NCI-H2029 (cell line): ENCODE results near the gene DCK.

Source experiments
- DNase-seq: peaks from one replicate; lab custom pipeline; 2025; lab: John Stamatoyannopoulos, UW

The DCK gene

DNA sequence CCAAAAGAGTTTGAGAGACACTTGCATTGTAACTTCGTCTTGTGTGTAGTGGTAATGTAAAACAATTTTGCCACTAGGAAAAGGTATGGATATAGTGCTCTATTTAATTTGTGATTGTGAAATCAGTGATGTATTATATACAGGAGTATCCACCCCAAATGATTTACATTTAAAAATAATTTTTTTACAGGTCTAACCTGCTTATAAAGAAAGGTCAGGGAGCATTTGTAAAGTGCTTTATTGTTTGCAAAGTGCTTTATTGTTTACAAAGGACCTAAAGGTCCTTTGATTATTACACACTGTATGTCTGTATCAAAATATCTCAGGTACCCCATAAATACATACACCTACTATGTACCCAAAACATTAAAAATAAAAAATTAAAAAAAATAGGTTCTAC is 70.3 kb downstream of the DCK start:
- DNase-seq = no peak

DNA sequence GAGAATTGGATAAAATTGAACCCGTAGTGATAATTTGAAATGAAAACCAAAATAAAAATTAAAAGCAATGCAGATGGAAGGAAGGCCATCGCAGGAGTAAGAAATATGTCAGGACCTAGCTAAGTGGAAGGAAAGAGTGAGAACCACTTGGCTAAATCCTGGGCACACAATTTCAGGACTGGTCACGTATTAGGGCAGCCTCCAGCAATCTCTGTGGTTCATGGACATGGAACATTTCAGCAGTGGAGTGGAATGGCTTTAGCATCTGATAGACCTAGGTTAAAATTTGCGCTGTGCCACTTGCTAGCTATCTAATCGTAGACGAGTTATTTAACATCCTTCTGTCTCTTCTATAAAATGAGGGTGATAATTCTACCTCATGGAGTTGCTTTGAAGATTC is 71.1 kb downstream of the DCK start:
- no peak for DNase-seq

DNA sequence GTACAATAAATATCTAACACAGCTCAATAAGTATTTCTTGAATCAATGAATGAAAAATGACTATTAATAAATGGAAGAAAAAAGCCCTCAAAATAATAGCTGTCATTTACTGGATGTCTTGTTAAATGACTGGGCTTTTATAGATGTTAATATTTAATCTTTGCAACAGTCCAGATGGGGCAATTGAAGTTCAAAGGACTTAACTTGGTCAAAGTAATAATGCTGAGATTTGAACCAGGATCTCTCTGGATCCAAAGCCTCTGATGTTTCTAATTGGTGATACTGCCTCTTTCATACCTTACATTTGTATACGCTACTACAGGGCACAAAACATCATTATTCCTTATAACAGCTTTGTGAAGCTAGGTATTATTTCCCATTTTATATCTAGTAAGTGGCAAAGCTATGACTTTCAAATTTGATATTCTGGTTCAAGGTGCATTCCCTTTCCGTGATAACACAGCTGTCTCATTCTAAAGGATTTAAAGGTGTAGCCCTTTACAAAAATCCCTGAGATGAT is 72.6 kb downstream of the DCK start:
- DNase-seq = no peak

DNA sequence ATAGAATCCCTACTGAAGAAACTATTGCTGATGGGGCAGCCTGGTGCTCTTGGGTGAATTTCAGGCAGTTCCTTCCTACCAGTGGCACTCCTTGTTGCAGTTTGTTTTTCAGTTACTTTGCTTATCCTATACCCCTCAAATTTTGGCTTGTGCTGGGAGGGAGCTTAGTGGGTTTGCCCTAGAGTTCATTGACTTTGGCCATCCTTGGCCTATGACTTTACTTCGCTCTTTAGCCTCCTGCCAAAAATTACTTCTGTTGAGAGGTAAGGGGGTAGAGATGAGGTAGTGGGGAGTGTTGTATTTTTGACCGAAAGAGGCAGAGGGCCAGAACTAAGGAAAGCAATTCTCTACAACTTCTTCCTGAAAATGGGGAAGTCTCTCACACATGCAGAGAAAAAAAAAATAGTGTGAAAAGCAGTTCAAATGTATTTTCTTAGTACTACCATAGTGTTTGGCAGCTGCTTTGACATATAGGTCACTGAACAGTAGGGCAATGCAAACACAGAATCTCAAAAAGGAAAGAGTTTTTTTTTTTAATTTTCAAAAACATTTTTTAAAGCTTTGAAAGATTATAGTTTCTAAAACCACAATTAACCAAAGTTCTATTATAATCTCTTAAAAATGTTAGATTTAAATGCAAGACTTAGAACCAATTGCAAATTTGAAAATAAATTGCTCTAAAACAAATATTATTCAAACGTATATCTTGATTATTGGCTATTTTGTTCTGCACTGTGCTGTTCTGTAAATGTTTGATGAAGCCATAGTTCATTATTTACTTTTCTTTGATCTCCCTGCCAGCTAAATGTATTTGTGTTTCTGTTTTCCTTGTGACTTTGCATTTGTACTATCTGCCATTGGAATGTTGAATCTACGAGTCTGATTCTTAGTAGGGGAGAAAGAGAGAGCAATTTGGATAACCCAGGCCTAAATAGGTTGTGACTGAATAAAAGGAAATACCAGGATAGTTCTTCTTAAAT is 73.6 kb downstream of the DCK start:
- DNase-seq = no peak

DNA sequence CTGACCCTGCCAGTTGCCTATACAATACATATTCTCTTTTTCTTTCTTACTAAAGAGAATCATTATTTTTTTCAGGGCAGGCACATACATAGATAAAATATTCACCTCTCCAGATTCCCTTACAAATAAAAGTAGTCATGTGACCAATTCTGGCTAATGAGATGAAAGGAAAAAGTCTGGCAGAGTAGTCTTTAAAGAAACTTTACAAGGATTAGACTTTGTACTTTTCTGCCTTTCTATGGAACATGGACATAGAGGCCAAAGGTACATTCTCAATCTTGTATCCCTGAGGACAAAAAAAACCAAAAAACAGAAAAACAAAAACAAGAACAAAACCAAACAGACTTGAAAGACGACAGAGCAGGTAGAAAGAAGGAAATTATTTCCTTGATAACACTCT is 75.6 kb downstream of the DCK start:
- DNase-seq = no peak

DNA sequence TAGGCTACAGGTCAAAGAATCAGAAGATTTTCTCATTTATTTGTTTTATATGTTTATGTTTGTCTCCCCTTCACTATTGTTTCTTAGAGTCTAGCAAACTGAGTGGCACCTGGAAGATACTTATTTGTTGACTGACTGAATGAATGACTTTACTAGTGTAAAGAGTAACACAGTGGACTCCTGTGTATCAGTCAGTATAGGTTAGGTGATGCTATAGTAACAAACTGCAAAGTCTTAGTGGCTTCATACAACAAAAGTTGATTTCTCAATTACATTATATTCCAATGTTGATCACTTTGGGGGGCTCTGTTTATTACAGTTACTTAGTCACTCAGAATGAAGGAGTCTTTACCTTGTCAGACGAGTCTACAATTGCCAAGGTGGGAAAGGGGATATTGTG is 76.6 kb downstream of the DCK start:
- no peak for DNase-seq

DNA sequence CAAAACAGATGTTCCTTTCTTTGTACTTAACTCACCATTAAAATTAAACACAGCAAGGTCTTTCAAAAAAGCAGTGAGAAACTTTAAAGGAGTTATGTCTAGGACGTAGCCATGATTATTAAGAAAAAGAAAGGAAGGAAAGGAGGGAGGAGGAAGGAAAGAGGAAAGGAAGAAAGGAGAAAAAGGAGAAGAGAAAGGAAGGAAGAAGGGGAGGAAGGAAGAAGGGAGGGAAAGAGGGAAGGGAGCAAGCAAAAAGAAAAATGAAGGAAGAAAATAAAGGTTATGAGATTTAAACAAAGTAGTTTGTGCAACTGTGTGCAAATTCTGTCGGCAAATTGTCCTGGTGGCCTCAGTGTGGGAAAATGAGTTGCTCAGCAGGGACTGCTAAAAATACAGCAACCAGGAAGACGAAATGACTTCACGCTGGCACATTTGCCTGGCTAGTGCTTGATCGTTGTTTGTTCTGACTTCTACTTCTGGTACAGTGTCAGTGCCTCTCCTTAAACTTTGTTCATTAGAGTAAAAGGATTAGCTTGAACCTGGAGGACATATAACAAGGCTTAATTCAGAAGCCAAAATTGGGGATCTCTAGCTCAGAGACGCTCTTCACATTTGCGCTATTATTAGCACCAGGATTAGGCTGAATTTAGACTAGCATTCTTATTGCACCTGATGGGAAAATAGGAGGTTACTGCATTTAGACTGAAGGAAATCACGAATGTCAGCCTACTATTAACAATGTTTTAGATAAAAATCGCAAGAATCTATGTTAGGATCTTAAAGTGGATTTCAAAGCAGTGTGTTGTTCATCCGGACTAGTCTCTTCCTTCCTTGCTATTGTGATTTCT is 81.2 kb downstream of the DCK start:
- DNase-seq = no peak
